T-helper 9 cell (primary cell): Measurements from ENCODE around the gene BCAN.
A peak's percentile ranks its signal among the peaks of the same experiment; 100 is the strongest.

Experiments used
- DNase-seq: peaks from one replicate; pipeline ENCODE4 v3.0.0-alpha.2; 2020

BCAN gene

DNA sequence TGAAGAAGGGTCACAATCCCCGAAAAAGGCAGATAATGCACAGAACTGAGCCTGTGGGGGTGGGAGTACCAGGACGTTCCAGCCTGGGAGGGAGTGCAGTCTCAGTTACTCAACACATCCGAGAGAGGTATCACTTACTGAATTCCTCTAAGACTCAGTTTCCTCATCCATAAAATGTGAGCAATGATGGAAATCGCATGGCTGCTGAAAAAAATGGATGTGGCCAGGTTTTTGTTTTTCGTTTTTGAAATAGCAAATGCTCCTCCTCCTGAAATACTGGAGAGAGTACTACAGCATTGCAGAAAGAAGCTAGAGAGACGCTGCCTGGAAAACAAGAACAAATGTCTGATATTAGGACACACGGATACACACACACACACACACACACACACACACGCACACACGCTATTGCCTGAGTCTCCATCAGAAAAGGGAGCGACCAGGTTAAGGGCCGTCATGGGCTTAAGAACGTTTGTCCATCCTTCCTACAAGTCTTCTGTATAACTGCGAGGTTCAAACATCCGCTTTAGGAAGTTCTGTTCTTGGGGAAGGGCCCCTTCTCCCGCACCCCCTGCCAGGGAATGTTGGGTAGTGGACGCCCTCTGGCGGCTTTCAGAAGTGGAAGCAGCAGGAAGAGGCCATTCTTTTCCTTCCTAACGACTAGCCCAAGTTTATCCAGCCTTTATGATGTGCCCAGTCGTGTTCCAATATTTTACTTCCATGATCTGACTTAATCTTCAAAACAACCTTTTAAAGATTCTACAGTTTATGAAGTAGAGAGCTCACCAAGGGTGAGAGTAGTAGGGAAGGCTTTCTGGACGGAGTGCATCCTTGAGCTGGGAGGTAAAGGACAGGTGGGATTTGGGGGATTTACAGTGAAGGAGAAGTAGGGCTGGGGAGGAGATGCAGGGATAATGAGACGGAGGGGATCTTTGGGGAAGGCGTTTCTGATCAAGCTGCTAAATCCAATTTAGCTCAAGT, 36.0 kb downstream of the BCAN start:
- DNase-seq: no peak

DNA sequence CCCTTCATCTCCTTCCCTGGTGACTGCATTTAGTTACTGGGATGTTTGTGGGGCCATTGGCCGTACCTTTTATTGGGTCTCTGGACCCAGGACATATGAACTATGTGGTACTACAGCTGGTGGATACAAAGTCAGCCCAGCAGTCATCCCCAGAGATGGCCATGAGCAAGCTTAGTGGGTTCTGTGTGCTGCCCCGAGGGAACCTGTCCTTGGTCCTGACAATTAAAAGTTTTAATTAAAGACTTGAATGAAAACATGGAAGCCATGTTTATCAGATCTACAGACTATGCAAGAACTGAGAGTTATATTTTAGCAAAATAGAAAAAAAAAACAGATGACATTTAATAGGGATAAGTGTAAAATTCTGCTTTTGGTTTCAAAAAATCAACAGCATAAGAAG, 38.1 kb downstream of the BCAN start:
- DNase-seq: no peak

DNA sequence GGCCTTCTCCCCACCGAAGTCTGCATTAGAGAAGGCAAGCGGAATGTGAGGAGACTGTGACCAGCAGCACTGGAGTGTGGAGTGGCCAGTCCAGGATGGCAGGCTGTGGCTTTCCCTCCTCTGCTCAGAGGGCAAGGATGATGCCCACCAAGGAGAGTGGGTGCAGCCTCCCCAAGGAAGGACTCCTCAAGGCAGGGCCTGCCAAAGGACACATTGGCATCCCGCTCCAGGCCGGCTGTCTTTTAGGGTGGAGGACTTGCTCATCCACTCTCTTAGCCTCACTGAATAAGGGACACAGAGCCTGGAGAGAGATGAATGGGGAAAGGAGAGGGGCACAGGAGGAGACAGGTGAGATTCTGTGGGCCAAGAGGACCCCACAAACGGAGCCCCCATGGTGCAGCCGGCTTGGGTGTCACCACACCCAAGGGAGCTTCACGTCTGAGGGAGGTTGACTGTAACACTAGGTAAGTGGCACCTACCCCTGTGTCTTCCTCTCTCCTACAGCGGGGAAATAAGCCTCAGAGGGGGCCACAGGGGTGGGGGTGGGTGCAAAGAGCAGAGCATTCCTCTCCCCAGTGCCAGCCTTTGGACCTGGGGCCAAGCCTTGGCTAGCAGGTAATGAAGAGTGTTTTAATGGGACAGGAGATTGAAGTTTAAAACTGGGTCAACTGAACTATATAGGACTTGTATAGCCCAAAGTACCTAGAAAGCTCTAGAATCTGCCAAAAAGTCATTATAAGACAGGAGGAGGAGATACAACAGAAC, 39.5 kb downstream of the BCAN start:
- no peak for DNase-seq

DNA sequence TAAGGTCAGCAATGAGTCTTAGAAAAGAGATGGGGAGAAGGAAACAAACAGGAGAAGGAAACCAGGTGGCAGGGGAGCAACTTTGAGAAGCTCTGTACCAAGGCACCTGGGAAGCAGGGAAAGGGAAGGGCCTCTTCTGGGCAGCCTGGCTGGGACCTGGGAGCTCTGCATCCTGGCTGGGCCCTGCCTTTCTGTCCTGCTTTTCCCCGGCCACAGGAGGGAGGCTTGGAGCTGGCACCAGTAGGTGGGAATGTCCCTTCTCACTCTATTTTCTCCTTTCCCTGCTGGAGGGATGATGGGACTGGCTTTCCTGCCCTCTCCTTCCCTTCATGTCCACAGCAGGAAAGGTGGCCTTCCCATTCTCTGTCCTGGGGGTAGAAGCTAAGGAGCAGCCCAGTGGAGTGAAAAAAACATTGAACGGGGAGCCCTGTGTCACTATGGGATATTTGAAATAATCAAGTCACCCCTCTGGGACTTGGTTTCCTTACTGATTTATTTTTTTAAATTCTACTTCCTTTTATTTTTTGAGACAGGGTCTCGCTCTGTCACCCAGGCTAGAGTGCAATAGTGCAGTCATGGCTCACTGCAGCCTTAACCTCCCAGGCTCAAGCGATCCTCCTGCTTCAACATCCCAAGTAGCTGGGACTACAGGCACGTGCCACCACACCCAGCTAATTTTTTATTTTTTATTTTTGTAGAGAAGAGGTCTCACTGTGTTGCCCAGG, 40.4 kb downstream of the BCAN start:
- DNase-seq: no peak

DNA sequence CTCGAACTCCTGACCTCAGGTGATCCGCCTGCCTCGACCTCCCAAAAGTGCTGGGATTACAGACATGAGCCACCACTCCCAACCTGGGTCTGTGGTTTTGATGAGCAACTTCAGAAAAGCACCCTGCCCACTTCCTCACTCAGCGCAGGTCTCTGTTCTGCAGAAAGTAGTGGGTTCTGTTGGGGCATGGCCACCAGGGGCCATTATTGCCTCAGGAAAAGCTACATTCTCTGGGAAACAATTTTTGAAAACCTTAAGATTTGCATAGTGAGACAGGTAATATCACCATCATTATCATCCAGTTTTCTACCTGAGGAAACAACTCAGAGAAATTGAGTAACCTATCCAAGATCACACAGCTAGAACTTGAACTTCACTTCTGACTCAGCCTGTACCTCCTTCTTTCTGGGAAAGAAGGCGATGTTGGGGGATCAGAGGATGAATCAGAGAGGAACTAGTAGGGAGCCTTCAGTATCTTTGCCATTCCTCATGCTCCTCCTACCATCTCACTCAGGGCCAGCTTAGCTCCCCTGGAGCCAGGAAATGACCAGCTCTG, 42.4 kb downstream of the BCAN start:
- no peak for DNase-seq

DNA sequence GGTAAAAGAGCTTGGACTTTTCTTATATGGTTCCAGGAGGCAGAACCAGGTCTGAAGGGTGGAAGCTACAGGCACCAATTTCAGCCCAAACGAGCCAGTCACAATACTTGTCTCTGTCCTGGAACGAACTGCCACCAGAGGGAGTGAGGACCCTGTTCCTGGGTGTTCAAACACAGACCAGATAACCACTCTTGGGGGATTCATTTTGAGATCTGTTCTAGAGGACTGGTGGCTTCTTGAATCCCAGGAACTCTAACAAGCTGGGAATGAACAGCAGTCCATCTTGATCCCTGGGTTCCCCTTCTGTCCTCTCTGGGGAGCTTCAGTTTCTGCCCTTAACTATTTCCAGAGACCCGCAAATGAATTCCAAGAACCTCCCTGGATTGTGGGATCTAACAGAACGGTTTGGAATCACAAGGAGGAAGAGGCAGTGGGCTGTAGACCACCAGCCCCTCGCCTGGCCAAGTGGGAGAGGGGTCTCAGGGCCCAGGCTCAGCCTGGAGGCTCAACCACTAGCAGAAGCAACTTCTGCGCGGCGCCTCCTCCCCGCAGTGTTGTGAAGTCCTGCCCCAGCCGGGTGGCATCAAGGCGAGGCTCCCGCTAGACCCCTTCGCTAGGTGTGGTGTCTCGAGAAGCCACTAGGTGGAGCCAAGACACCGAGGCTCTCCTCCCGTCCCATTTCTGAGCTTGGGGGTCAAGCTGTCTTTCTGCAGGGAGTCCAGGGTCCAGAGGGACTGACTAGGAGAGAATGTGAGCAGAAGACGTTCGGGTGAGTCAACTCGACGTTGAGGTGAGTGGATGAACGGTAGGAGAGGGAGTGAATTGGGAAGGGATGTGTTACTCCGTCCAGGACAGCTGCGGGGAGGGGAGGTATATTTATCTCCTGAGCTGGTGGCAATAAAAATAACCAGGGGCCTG, 47.4 kb downstream of the BCAN start:
- DNase-seq: peak; percentile 67

DNA sequence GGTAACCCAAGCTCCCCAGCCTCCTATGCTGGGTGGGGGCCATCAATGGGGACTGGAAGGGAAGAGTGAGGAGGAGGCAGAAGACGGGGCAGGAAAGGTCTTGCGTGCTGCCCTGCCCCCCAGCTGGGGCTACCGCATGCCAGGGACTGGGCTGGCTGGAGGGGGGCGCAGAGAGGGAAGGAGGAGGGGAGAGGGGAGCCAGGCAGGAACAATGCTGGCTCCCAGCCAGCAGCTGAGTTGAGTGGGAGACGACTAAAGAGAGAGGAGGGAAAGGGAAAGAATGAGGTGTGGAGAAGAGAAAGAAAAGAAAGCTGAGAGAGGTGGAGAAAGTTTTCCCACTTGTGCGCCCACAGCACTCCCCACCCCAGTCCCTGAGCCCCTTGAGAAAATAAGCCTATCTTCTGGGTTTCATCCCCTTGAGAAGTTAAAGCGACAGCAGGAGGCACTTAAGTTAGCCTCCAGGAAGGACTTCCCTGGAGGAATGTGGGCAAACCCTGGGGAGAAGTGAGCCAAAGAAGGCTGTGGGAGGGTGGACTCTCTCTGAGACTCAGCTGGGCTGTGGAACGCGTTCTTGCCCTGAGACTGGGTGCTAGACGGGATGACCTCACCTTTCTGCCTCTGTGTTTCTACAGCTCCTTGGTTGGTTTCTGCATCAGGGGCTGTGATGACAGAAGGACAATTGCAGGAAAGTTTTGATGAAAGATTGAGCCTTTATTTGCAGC, 48.2 kb downstream of the BCAN start:
- DNase-seq: no peak

DNA sequence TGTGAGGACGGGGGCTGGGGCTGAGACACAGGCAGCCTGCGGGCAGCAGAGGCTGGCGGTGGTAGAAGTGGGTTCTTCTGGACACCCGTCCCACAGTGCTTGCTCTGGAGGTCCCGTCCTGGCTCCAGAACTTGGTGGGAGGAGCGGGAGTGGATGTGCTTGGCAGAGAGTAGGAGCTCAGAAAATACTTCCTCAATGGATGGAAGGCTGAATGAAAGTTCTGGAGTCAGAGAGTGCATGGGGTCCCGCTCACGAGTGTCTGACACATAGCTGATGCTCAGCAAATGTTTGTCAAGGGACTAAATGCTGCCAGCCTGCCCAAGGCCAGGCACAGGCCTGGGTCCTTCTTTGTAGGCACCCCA, 48.7 kb downstream of the BCAN start:
- DNase-seq: no peak

DNA sequence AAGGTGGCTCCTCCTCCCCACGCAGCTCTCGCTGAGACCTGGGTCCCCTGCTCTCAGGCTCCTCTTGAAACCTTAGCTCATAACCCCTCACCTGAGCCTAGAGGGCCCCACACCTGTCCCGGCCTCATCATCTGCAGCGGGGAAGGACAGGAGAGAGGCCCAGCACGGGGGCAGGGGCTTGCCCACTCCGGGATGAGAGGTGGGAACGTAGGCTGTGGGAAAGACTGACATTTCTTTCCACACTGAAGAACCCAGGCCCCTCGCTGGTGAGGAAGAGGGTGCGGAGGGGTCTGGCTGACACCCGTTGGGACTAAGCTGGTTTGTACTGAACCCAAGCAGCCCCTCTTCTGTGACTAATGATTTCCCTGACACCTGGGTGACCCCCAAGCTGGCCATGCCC, 49.3 kb downstream of the BCAN start:
- DNase-seq: no peak

DNA sequence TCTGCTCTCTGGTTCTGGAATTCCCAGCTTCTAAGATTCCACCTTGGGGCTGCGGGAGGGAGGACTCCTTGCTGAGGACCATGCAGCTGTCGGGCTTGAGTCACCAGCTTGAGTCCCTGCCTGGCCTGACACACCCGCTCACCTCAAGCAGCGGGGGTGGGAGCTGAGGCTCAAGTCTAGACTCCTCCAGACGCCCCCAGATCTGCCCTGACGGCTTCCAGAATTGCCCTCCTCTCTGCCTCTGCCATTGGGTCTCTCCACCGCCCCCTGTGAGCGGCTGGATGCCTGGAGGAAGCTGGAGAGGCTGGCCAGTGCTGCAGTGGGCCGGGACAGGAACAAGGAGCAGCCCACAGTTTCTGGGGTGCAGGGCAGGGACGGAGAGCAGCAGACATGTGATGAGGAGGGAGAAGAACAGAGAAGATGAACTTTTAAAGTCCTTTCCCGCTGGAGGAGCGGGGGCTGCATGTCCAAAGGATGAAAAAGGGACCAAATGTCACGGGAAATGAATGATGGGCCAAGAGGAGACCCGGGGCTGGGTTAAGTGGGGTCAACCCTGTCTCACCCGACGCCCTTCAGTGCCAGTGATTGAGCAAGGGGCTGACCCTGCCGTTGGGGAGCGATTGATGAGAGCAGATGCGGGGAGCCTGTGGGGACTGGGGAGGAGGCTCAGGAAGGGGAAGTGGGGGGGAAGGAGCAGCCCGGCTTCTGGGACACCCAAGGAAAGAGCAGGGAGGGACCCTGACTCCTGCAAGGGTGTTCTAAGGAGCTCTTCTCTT, 49.9 kb downstream of the BCAN start:
- no peak for DNase-seq

DNA sequence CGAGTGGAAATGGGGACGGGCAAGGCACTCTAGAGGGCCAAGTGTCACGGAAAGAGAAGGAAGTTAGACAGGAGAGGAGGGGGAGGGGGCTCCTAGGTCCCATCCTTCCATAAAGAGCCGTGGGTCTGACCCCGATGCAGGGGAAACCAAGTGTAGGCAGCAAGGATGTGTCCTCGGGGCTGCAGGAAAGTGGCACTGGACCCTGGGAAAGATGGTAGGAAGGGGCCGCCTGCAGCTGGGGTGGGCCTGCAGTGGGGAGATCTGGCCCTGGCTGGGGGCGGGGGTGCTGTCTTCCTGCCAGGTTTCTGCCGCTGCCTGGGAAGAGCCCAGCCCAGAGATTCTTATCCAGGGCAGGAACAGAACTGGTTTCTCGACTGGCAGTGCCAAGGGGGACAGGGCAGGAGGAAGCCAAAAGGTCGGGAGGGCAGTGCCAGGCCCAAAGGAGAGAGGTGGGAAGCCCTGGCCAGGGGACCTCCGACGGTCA, 50.6 kb downstream of the BCAN start:
- DNase-seq: no peak

DNA sequence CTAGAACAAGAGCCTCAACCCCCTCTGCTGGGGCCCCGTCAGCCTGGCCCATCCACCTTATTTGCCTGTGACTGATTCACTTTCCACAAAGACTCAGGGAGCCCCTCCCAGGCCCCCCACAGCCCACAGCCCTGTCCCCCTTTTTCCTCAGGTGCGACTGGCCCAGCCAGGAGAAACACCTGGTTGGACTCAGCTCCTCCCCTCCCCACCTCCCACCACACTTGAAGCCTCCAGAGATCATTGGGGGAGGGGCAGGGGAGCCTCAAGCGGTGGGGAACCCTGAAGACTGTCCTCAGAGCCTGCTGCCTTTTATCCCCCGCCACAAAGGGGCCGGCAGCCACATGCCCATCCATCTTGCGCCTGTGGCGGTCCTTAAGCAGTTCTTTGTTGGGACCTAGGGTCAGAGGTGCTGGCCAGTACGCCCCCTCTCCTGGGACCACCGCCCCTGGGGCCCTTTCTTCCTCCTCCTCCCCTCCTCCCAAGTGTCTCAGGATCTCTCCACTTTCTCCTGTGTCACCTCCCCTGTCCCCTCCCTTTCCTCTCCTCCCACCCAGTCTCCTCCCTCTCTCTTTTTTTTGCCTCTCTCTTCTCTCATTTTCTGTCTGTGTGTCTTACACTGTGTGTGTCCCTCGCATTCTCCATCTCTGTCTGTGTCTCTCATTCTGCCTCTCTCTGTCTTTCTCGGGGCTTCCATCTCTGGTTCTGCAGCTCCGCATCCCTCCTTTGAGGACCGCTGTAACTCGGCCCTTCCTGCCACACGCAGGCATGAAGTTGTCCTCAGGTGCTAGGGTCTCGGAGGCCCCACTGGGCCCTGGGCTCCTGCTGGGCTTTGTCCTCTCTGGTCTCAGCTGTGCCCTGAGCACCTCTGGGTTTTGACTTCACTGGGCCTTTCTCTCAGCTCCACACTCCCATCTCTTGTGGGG, 51.3 kb downstream of the BCAN start:
- DNase-seq: no peak

DNA sequence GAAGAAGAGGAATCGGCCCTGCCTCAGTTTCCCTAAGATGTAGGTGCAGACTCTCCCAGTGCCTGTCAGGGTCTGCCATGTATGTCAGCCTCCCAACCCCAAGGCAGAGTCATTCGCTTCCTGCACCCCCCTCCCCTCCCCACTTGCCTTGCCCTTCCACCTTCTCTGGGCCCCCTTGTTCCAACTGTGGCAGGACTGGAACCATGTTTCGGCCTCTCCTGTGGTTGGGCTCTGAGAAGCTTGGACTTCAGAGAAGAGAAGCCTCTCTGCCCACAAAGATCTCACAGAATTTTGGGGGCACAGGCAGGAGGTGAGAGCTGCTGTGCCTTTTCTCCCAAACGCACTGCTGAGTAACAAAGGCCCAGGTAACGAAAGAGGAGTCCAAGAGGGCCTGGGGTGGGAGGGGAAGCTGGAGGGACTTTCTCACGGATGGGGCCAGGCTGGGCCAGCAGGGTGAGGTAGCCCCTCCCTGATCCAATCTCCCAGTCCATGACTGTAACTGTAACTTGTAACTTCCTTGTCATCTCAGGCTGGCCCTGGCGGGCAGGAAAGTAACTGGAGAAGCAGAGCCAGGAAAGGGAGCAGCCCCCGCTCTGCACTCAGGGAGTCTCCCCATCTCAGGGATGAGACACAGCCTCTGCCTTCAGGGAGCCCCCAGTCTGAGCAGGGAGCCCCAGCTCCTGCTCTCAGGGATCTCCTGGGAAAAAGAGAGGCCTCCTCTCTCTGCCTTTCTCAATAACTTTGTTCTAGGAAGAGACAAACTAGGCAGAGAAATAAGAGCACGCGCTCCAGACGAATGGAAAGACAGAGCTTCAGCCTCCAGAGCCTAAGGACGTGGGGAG, 52.2 kb downstream of the BCAN start:
- no peak for DNase-seq

DNA sequence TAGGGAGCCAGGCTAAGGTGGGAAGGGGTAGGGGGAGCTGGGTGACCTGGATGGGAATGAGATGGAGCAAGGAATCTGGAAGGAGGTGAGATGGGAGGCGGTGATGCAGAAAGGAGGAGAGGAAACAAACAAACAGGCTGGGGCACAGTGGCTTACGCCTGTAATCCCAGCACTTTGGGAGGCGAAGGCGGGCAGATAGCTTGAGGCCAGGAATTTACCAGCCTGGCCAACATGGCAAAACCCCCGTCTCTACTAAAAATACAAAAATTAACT, 52.7 kb downstream of the BCAN start:
- no peak for DNase-seq

DNA sequence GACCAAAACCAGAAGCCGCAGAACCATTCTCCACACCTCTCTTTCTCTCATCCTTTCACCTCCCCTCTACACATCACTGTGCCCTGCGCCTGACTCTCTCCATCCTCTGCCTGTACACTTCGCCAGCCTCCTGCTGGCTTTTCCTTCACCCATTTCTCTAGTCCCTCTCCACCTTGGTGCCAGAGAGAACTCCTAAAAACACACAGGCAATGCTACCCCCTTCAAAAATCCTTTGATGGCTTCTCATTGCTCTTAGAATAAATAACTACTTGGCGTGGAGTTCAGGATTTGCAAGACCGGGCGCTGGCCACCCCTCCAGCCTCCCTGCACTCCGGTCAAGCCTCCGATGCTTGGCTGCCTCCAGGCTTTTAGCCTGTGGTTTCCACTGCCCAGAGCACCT, 54.8 kb downstream of the BCAN start:
- DNase-seq: no peak

DNA sequence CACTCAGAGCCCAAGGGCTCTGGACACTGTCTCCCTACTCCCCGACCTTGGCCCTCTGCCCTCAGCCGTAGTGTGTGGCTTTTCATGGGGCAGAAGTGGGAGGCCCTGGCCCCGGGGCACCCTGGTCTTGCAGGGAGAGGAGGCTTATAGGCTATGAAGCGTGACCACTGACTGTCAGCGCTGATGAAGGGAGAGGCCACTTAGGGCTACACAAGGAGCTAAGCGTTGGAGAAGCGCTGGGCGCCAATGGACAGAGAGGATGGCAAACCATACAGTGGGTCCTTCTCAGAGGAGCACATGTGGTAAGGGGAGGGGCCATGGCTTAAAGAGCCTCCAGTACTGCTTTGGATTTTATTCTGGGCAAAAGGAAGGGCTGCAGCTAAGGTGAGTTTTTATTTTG, 55.6 kb downstream of the BCAN start:
- DNase-seq: no peak

DNA sequence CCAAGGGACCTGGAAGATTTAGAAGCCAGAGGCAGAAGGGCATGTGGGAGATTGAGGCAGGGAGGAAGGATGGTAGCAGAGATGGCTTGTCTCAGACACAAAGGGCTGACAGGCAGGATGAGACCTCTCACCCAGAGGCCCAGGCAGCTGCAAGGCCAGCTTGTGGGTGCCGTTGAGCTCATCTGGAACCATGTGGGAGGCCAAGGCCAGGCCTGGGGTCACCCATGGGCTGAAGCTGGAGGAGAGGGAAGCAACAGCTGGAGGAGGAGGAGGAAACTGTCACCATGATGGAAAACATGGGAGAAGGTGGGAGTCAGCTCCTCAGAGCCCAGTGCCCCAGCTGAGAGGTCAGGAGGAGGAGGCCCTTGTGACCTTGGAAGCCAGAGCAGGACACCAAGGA, 57.1 kb downstream of the BCAN start:
- DNase-seq: no peak

DNA sequence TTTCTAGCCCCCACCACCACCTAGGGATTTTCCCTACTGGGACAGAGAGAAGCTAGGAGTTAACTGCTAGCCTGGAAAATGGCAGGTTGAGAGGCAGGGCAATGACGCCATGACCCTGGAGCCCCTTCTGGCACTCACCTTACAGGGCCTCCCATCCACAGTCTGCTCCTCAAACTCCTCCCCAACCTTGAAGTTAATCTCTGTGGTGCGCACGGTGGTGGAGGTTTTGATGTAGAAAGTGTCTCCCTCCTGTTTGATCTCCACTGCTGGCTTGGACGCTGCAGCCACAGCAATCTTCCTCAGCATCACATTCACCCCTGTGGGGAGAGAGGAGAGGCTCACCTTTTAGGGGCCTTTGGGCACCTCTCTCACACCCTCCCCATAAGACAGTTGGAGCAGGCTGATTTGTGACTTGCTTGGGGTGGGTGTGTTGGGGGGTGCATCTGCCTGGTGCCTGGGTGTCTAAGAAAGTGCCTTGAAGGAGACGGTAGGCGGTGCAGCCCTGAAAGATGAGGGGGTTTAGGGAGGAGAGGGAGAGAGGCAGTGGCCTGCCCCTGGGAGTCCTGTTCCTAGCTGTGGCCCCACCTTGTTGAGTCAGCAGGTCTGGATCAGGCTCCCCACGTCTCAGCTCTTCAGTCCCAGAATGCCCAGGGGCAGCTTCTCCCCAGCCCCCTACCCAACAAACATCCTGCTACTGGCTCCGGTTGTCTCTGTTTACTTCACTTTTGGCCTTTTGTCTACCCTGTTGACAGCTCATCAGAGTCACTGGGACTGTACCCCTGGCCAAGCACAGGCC, 59.0 kb downstream of the BCAN start:
- DNase-seq: no peak
